Neural crest cell (in vitro differentiated cells): ENCODE data around the gene GLS. TPM values are rescaled to one million over a fixed set of nuclear protein-coding genes. Genes with fewer than 3 reads are reported as not detected.
"Not testable (repeated sequence)": the region's sequence is repeated elsewhere in the genome, so short reads cannot be mapped to it uniquely, and the experiment has no call there.

ENCODE experiments used
- DNase-seq: peaks from one replicate; pipeline ENCODE4 v3.0.0; 2021; ENCODE audit warnings: low read depth, mixed read lengths, low spot score
- H3K27ac Mint-ChIP-seq: one replicate; pipeline ENCODE4 v1.8.0; 2021; ENCODE audit warnings: mild to moderate bottlenecking, mixed read lengths; ENCODE audit not compliant: unreplicated experiment
- H3K27me3 Mint-ChIP-seq: 2 replicates; pipeline ENCODE4 v1.8.0; 2021; ENCODE audit warnings: low read depth, mild to moderate bottlenecking, mixed read lengths
- H3K36me3 Mint-ChIP-seq: 2 replicates; pipeline ENCODE4 v1.8.0; 2021; ENCODE audit warnings: low read depth, mild to moderate bottlenecking, mixed read lengths
- H3K4me1 Mint-ChIP-seq: 2 replicates; pipeline ENCODE4 v1.8.0; 2021; ENCODE audit warnings: mixed read lengths
- H3K4me3 Mint-ChIP-seq: one replicate; pipeline ENCODE4 v1.8.0; 2021; ENCODE audit warnings: mild to moderate bottlenecking, mixed read lengths
- H3K9me3 Mint-ChIP-seq: 2 replicates; pipeline ENCODE4 v1.8.0; 2021; ENCODE audit warnings: mixed read lengths
- CTCF ChIP-seq: fragments of 200-600 bp; sonication (generic); conservative IDR thresholded peaks from 2 replicates; pipeline ENCODE4 v1.5.0; 2021; ENCODE audit warnings: antibody characterized with exemption, mild to moderate bottlenecking
- total RNA-seq: library from RNA; stranded (reverse); gene quantifications from 2 replicates; pipeline ENCODE4 v1.2.1, GENCODE V29; 2021

The GLS gene
- total RNA-seq, 1 donor from 2014 or later, result 85.6 TPM

GRCh38 chr2:190864375-190864774 lies 16.2 kb upstream of the GLS start:
- DNase-seq, result no peak
- Mint-ChIP-seq H3K4me1 (peaks cover 14% of the 10 kb centered on the region), H3K27me3 (no peaks in the 10 kb centered on the region), H3K27ac (no peak overlapping the region), H3K4me3 (no peak overlapping the region), H3K9me3 (peaks cover 1% of the 10 kb centered on the region), H3K36me3 (no peaks in the 10 kb centered on the region)
- no peak for TF ChIP-seq CTCF

GRCh38 chr2:190867212-190867611 lies 13.4 kb upstream of the GLS start:
- no peak for DNase-seq
- H3K4me3 Mint-ChIP-seq, result no peak overlapping the region
- no peak for TF ChIP-seq CTCF
- H3K4me1 Mint-ChIP-seq, result no peaks in the 10 kb centered on the region
- H3K27me3 Mint-ChIP-seq, result no peaks in the 10 kb centered on the region
- no peaks in the 10 kb centered on the region for H3K36me3 Mint-ChIP-seq
- no peak overlapping the region for H3K27ac Mint-ChIP-seq
- peaks cover 8% of the 10 kb centered on the region for H3K9me3 Mint-ChIP-seq

- H3K4me3 Mint-ChIP-seq, result no peak overlapping the region
- no peaks in the 10 kb centered on the region for H3K4me1 Mint-ChIP-seq
- DNase-seq, result no peak
- H3K27me3 Mint-ChIP-seq, result no peaks in the 10 kb centered on the region
- TF ChIP-seq CTCF, result no peak
- peaks cover 8% of the 10 kb centered on the region for H3K9me3 Mint-ChIP-seq
- H3K27ac Mint-ChIP-seq, result no peak overlapping the region
- H3K36me3 Mint-ChIP-seq, result no peaks in the 10 kb centered on the region
These were observed 12.8 kb upstream of the GLS start for GRCh38 chr2:190867832-190868231.

GRCh38 chr2:190869721-190870120 lies 10.9 kb upstream of the GLS start:
- Mint-ChIP-seq H3K36me3 (no peaks in the 10 kb centered on the region), H3K4me3 (no peak overlapping the region), H3K27ac (no peak overlapping the region), H3K27me3 (no peaks in the 10 kb centered on the region), H3K9me3 (peaks cover 8% of the 10 kb centered on the region), H3K4me1 (no peaks in the 10 kb centered on the region)
- no peak for DNase-seq
- TF ChIP-seq CTCF, result no peak

GRCh38 chr2:190873451-190873850 lies 7.2 kb upstream of the GLS start:
- DNase-seq, H3K27me3 Mint-ChIP-seq, H3K4me3 Mint-ChIP-seq, H3K4me1 Mint-ChIP-seq, H3K36me3 Mint-ChIP-seq, H3K27ac Mint-ChIP-seq, H3K9me3 Mint-ChIP-seq: not testable (repeated sequence)

GRCh38 chr2:190875891-190876290 lies 4.7 kb upstream of the GLS start:
- H3K9me3 Mint-ChIP-seq, result peaks cover 4% of the 10 kb centered on the region
- H3K36me3 Mint-ChIP-seq, result no peaks in the 10 kb centered on the region
- no peak for DNase-seq
- TF ChIP-seq CTCF, result no peak
- H3K27ac Mint-ChIP-seq, result no peak overlapping the region
- no peak overlapping the region for H3K4me3 Mint-ChIP-seq
- H3K27me3 Mint-ChIP-seq, result no peaks in the 10 kb centered on the region
- H3K4me1 Mint-ChIP-seq, result peaks cover 7% of the 10 kb centered on the region
